ENCODE results near the gene CCRL2. TPM values are rescaled to one million over a fixed set of nuclear protein-coding genes. Genes with fewer than 3 reads are reported as not detected.

The CCRL2 gene, protein sequence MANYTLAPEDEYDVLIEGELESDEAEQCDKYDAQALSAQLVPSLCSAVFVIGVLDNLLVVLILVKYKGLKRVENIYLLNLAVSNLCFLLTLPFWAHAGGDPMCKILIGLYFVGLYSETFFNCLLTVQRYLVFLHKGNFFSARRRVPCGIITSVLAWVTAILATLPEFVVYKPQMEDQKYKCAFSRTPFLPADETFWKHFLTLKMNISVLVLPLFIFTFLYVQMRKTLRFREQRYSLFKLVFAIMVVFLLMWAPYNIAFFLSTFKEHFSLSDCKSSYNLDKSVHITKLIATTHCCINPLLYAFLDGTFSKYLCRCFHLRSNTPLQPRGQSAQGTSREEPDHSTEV
- total RNA-seq, result 0.41 TPM

DNA sequence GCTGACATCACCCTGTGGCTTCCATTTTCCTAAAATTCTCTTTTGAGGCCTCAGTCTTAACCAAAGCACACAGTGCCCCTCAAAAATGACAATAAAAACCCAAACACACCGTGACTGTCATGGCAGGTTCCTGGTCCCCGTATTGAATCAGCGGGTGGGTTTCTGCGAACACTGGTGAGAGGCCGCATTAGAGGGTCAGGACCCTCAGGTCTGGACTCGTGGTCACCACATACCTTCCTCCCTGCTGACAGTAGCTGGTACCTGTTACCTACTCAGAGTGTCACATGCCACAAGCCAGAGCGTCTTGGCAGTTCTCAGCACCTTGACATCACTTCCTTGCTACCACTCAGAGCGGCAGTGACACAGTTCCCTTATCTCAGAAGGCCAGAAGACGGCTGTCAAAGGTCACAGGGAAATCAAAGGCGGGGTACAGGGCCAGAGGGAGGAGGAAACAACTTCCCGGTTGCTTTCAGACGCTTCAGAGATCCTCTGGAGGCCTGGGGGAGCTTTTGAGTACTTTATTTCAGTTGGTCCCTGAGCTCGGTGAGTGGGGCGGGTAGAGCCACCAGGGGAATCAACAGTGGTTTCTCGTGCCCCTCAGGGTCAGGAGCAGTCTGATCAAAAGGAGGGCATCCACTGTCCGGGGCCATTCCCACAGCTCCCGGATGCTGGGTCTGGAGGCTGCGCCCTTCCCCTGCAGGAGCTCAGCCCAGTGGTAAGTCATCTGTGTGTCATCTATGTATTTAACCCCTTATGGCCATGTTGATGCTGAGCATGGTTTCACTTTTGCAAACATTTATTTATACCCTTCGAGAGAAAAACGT, at the start of gene CCRL2, which contains the start of gene CCR5AS:
CCRL2 (plus strand) TSS at position 472 of the 824 bp plus-strand sequence. CDS start 821 bp downstream, outside the sequence.
CCR5AS (minus strand) TSS at position 279 of the 824 bp plus-strand sequence.
- DNase-seq (ENCODE audit: low spot score in 2 of 2) (no peak), FAIRE-seq (no peak)

DNA sequence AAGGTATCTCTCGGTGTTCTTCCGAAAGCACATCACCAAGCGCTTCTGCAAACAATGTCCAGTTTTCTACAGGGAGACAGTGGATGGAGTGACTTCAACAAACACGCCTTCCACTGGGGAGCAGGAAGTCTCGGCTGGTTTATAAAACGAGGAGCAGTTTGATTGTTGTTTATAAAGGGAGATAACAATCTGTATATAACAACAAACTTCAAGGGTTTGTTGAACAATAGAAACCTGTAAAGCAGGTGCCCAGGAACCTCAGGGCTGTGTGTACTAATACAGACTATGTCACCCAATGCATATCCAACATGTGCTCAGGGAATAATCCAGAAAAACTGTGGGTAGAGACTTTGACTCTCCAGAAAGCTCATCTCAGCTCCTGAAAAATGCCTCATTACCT, 48.6 kb upstream of the CCRL2 start:
- DNase-seq (ENCODE audit: low spot score in 2 of 2) (no peak), FAIRE-seq (no peak)

DNA sequence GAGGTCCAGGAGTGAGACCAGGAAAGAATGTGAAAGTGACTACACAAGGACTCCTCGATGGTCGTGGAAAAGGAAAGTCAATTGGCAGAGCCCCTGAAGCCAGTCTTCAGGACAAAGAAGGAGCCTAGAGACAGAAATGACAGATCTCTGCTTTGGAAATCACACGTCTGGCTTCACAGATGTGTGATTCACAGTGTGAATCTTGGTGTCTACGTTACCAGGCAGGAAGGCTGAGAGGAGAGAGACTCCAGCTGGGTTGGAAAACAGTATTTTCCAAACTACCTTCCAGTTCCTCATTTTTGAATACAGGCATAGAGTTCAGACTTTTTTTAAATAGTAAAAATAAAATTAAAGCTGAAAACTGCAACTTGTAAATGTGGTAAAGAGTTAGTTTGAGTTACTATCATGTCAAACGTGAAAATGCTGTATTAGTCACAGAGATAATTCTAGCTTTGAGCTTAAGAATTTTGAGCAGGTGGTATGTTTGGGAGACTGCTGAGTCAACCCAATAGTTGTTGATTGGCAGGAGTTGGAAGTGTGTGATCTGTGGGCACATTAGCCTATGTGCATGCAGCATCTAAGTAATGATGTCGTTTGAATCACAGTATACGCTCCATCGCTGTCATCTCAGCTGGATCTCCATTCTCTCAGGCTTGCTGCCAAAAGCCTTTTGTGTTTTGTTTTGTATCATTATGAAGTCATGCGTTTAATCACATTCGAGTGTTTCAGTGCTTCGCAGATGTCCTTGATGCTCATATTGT, 47.1 kb upstream of the CCRL2 start:
- peak in 1 of 2 donors; percentile 17 for DNase-seq (ENCODE audit: low spot score in 2 of 2)
- no peak for FAIRE-seq

DNA sequence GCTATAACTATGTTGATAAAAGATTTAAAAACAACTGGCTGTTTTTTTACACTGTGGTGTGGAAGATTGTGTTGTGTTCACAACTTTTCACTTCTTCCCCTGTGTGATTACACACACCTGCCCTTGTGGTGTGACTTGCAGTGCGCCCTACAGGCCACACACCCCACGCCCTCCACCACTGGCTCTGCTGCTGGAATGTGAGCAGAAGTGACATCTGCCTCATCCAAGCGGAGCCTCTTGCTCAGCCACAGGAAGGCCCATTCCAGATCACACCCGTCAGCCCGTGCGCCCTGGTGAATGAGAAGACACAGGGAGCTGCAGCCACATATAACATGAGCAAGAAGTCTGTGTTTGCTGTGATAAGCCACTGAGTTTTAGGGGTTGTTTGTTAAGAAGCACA, 46.2 kb upstream of the CCRL2 start:
- no peak for FAIRE-seq
- no peak for DNase-seq (ENCODE audit: low spot score in 2 of 2)

DNA sequence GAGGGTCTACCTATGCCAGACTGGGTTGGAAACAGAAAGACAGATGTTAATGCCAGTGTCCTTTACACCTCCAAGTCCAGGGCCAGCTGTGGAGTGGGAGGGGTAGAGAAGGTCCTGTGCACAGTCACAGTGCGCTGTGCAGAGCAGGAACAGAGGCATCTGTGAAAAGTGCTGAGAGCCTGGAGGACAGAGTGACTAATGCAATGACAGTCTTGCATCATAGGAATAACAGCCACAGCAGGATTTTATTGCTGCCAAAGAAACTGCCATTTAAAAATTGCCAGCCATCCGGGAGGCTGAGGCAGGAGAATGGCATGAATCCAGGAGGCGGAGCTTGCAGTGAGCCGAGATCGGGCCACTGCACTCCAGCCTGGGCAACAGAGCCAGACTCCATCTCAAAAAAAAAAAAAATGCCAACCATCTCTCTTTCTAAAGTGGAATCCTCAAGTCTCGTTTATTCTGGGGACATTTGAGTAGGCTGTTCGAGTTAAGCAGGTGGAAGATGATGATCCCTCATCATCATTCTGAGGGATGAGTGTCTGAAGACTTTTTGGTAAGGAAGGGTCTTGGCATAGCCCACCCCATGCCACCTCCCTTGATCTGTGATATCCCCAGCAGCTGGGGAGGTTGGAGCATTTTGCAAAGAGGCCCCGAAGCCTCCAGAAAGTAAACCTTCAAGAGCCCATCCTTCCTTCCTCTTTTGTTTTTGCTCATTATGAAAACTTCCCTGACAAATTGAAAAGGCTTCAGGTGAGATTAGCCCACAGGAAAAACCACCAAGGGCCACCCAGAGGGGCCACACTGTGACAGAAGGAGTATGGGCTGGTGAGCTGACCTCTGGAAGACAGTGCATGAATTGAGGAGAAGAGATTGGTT, 45.4 kb upstream of the CCRL2 start:
- FAIRE-seq (no peak), DNase-seq (ENCODE audit: low spot score in 2 of 2) (no peak)

DNA sequence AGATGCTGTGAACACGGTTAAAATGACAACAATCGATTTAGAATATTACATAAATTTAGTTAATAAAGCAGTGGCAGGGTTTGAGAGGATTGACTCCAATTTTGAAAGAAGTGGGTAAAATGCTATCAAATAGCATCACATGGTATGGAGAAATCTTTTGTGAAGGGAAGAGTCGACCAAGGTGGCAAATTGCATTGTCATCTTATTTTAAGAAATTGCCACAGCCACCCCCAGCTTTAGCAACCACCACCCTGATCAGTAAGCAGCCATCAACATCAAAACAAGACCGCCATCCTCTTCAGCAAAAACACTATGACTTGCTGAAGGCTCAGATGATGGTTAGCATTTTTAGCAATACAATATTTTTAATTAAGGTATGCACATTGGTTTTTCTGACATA, 42.0 kb upstream of the CCRL2 start:
- DNase-seq (ENCODE audit: low spot score in 2 of 2), result no peak

DNA sequence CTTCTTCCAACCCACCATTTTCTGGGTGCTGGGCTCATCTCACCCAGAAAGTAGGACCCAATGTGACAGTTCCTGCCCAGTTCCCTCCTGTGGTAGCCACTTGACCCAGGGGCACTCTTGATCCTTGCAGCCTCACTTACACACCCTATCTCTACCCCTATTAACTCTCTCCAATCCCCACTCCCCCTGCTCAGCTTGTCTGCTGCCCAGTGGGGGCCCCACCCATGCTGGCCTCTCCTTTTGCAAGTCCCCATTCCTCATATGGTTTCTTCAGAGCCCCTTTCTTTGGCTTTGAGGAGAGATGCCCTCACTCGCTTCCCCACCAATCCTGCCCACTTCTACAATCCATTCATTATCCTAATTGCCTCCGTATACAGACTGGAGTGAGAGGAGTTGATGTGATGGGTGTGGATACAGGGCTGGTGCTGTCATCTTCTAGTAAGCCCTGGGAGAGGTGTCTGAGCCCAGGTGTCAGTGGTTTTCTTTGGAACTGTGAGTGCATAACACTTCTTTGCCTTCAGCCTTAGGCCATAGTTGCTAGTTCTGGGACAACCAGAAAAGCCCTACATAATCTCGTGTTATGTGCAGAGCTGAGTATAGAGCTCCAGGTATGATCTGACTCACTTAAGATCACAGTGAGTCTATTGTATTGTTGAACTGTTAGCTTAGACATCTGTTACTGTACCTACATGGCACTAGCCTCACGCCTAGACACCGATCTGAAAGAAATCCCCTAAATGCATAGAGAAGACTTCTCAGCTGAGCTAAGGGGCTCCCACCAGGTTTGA, 41.1 kb upstream of the CCRL2 start:
- DNase-seq (ENCODE audit: low spot score in 2 of 2) (no peak), FAIRE-seq (no peak)

More for the DNA sequence above, 42.0 kb upstream of the CCRL2 start:
- FAIRE-seq, result no peak

DNA sequence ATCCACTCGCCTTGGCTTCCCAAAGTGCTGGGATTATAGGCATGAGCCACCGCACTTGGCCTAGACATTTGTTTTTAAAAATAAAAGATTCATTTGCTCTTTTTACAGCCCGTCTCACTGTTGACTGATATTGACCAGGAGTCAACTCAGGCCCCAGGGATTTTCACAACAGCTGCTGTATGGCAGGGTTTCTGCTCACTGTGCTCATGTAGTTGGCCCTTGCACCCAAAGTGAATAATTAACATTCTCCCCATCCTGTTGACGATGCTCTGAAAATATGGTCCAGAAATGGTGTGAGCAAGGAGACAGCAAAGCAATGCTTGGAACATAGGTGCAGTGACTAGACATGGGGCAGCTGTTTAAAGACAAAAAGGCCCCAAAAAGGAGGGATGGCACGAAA, 39.2 kb upstream of the CCRL2 start:
- no peak for FAIRE-seq
- no peak for DNase-seq (ENCODE audit: low spot score in 2 of 2)

DNA sequence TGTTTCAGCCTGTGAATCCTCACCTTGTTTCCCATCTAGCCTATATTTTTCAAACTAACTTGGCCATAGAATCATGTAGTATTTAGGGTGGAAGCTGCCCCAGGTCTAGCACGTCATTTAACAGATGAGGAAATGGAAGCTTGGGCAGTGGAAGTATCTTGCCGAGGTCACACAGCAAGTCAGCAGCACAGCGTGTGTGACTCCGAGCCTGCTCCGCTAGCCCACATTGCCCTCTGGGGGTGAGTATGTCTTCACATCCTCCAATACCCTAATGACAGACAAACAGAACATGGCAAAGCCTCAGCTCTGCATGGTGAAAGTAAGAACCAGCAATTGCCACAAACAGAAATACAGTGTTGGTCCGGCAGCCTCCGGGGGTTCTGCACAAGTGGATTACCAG, 38.5 kb upstream of the CCRL2 start:
- FAIRE-seq, result no peak

DNA sequence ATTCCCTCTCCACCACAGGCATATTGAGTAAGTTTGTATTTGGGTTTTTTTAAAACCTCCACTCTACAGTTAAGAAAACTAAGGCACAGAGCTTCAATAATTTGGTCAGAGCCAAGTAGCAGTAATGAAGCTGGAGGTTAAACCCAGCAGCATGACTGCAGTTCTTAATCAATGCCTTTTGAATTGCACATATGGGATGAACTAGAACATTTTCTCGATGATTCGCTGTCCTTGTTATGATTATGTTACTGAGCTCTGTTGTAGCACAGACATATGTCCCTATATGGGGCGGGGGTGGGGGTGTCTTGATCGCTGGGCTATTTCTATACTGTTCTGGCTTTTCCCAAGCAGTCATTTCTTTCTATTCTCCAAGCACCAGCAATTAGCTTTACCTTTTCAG, 37.9 kb upstream of the CCRL2 start:
- FAIRE-seq (no peak), DNase-seq (ENCODE audit: low spot score in 2 of 2) (no peak)

More for the DNA sequence above, 38.5 kb upstream of the CCRL2 start:
- no peak for DNase-seq (ENCODE audit: low spot score in 2 of 2)

DNA sequence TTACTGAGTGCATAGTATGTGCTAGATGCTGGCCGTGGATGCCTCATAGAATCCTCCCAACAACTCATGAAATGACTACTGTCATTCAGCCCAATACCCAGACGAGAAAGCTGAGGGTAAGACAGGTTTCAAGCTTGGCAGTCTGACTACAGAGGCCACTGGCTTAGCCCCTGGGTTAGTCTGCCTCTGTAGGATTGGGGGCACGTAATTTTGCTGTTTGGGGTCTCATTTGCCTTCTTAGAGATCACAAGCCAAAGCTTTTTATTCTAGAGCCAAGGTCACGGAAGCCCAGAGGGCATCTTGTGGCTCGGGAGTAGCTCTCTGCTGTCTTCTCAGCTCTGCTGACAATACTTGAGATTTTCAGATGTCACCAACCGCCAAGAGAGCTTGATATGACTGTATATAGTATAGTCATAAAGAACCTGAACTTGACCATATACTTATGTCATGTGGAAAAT, 37.4 kb upstream of the CCRL2 start:
- no peak for FAIRE-seq
- no peak for DNase-seq (ENCODE audit: low spot score in 2 of 2)

DNA sequence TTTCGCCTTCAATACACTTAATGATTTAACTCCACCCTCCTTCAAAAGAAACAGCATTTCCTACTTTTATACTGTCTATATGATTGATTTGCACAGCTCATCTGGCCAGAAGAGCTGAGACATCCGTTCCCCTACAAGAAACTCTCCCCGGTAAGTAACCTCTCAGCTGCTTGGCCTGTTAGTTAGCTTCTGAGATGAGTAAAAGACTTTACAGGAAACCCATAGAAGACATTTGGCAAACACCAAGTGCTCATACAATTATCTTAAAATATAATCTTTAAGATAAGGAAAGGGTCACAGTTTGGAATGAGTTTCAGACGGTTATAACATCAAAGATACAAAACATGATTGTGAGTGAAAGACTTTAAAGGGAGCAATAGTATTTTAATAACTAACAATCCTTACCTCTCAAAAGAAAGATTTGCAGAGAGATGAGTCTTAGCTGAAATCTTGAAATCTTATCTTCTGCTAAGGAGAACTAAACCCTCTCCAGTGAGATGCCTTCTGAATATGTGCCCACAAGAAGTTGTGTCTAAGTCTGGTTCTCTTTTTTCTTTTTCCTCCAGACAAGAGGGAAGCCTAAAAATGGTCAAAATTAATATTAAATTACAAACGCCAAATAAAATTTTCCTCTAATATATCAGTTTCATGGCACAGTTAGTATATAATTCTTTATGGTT, 36.1 kb upstream of the CCRL2 start, which contains the start of gene CCR5:
CCR5 (plus strand) TSS at position 108 of the 680 bp plus-strand sequence. CDS start 1,957 bp downstream, outside the sequence.
- no peak for DNase-seq (ENCODE audit: low spot score in 2 of 2)
- no peak for FAIRE-seq

DNA sequence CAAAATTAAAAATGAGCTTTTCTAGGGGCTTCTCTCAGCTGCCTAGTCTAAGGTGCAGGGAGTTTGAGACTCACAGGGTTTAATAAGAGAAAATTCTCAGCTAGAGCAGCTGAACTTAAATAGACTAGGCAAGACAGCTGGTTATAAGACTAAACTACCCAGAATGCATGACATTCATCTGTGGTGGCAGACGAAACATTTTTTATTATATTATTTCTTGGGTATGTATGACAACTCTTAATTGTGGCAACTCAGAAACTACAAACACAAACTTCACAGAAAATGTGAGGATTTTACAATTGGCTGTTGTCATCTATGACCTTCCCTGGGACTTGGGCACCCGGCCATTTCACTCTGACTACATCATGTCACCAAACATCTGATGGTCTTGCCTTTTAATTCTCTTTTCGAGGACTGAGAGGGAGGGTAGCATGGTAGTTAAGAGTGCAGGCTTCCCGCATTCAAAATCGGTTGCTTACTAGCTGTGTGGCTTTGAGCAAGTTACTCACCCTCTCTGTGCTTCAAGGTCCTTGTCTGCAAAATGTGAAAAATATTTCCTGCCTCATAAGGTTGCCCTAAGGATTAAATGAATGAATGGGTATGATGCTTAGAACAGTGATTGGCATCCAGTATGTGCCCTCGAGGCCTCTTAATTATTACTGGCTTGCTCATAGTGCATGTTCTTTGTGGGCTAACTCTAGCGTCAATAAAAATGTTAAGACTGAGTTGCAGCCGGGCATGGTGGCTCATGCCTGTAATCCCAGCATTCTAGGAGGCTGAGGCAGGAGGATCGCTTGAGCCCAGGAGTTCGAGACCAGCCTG, 35.3 kb upstream of the CCRL2 start:
- no peak for FAIRE-seq

DNA sequence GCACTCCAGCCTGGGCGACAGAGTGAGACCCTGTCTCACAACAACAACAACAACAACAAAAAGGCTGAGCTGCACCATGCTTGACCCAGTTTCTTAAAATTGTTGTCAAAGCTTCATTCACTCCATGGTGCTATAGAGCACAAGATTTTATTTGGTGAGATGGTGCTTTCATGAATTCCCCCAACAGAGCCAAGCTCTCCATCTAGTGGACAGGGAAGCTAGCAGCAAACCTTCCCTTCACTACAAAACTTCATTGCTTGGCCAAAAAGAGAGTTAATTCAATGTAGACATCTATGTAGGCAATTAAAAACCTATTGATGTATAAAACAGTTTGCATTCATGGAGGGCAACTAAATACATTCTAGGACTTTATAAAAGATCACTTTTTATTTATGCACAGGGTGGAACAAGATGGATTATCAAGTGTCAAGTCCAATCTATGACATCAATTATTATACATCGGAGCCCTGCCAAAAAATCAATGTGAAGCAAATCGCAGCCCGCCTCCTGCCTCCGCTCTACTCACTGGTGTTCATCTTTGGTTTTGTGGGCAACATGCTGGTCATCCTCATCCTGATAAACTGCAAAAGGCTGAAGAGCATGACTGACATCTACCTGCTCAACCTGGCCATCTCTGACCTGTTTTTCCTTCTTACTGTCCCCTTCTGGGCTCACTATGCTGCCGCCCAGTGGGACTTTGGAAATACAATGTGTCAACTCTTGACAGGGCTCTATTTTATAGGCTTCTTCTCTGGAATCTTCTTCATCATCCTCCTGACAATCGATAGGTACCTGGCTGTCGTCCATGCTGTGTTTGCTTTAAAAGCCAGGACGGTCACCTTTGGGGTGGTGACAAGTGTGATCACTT, 34.3 kb upstream of the CCRL2 start:
- DNase-seq (ENCODE audit: low spot score in 2 of 2) (no peak), FAIRE-seq (no peak)

More for the DNA sequence above, 35.3 kb upstream of the CCRL2 start:
- no peak for DNase-seq (ENCODE audit: low spot score in 2 of 2)

DNA sequence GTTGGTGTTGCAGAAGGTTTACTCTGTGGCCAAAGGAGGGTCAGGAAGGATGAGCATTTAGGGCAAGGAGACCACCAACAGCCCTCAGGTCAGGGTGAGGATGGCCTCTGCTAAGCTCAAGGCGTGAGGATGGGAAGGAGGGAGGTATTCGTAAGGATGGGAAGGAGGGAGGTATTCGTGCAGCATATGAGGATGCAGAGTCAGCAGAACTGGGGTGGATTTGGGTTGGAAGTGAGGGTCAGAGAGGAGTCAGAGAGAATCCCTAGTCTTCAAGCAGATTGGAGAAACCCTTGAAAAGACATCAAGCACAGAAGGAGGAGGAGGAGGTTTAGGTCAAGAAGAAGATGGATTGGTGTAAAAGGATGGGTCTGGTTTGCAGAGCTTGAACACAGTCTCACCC, 32.3 kb upstream of the CCRL2 start:
- no peak for DNase-seq (ENCODE audit: low spot score in 2 of 2)
- no peak for FAIRE-seq

DNA sequence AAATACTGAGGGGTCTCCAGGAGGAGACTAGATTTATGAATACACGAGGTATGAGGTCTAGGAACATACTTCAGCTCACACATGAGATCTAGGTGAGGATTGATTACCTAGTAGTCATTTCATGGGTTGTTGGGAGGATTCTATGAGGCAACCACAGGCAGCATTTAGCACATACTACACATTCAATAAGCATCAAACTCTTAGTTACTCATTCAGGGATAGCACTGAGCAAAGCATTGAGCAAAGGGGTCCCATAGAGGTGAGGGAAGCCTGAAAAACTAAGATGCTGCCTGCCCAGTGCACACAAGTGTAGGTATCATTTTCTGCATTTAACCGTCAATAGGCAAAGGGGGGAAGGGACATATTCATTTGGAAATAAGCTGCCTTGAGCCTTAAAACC, 31.8 kb upstream of the CCRL2 start:
- FAIRE-seq, result no peak

More for the DNA sequence above, 31.8 kb upstream of the CCRL2 start:
- DNase-seq (ENCODE audit: low spot score in 2 of 2), result no peak

Measured in frontal cortex (tissue), 4 donors.